ENCODE data around the gene CACNB4.
"Not testable (repeated sequence)": the region's sequence is repeated elsewhere in the genome, so short reads cannot be mapped to it uniquely, and the experiment has no call there.

CACNB4 gene

DNA sequence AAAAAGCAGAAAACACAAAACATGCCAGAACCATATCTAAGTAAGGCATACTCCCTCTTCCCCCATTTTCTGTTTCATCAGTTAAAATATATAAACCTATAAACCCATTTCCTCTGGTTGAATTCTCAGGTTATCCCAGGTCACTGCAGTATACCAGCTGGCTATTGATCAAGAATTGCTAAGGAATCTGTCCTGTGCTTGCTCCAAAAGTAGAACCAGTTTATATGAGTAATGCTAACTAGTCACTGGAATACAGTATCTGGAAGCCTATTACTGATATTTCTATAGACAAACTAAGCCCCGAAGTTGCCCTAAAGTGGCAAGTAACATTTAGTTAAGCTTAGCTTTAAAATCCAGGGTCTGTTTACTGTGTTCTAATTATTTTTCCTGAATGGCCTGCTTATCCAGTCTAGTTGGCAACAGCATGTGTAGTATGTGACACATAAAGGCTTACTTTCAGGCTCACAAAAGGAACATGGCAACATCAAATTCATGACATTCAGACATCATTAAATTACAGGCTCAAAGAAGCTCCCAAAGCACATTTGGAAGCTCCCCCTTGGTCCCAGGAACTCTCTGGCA lies 167.7 kb downstream of the CACNB4 start:
- no peak for DNase-seq

DNA sequence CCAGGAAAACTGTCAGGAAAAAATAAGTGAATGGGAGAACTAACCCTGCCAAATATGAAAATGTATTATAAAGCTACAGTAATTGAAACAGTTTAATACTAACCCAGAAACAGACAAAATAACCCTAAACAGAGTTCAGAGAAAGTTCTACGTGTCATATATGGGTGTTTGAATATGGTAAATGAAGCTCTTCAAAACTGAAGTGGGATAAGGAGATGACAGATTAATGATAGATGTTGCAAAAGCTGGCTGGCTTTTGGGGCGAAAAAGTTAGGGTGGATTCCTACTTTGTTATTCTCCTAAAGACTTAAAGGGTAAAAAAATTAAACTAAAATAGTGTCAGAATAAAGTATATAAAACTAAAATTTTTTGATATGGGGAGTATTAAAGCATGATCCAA lies 168.8 kb downstream of the CACNB4 start:
- DNase-seq, result no peak

DNA sequence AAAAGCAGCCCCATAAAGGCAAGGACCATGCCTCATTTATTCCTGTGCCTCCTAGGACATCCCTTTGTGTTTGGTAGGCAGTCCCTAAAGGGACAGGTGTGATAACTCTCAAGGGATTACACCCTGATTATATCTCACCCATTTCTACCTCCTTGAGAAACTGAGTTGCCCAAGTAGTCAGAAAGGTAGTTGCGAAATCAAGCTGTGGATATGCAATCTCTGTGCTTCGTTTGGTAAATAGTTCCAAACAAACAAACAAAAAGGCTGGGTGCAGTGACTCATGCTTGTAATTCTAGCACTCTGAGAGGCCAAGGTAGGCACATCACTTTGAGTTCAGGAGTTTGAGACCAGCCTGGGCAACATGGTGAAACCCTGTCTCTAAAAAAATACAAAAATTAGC lies 170.5 kb downstream of the CACNB4 start:
- no peak for DNase-seq

DNA sequence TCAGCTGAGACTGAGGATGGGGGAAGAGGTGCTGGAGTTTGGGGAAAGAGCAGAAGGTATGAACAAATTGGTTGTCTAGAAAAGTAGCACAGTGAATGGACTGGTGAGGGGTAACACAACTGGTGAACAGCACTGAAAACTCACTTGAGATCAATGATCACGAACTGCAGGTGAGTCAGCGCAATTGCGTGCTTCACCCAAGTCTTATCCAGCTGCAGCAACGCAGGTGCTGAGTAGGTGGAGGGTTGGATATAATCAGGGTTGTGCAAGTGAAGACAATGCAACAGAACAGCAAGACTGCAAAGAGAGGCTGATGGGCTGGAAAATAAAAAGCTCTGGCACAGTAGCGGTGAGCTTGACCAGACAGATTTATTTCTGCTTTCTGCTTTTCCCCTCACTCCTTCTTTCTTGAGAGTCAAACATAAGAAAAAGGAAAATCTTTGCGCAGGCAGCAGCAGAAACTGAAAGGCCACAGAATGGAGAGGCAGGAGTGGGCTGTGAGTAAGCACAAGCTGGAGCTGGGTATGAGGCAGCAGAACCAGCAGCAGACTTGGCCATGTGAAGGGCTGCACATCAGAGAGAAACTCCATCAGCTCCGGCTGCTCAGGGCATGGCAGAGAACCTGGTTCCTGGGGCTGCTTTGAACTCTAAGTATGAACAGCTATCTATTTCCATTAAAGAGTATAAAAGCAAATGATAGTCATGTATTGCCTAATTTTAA lies 171.2 kb downstream of the CACNB4 start:
- DNase-seq, result no peak

DNA sequence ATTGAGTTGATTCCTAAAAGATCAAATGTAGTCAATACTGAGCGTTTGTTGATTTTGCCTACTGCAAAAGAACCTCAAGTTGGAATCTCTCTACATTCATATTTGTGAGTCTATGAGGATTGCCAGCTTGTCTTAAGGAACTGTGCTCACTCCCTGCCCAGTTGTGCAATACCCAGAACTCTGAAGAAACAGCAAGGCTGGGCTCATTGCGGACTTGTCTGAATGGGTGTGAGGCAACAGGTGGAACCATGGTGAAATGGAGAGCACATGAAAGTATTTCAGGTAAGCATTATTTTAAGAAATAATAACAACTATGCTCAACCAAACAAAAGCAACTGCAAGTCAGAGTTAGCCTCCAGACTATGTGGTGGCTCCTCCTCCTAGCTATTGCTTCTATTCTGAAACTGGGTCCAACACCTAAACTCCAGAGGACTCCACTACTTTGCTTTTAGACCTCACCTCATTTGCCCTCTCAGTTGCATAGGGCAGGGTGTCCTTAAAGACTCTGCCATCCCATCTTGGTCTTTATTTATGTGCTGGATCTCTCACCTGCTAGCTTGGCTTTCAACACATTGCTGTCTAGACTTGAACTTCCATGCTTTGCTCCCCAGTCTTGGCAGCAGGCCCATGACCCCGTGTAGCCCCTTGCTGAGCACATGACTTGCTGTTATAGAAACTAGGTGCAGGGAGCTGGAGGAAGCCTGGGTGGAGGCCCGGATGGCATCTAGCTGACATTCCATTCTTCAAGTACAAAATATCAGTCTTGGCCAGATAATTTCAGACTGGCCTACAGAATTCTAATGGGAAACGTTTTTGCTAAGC lies 175.8 kb downstream of the CACNB4 start:
- no peak for DNase-seq

DNA sequence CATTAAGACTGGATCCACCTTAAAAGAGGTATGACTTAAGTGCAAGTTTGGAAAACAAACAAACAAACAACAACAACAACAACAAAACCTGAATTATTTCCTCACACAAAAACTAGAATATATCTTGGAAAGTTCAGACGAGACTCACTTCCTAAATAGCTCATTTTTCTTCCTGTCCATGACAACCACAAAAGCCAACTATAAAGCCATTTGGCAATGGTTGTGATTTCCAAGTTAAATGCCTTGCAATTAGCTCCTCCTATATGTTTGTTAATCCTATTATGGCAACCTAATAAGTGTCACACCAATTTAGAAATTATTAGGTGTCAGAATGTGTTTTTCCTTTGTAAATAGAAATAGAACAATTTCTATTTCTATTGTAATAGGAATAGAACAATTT lies 179.1 kb downstream of the CACNB4 start:
- no peak for DNase-seq

DNA sequence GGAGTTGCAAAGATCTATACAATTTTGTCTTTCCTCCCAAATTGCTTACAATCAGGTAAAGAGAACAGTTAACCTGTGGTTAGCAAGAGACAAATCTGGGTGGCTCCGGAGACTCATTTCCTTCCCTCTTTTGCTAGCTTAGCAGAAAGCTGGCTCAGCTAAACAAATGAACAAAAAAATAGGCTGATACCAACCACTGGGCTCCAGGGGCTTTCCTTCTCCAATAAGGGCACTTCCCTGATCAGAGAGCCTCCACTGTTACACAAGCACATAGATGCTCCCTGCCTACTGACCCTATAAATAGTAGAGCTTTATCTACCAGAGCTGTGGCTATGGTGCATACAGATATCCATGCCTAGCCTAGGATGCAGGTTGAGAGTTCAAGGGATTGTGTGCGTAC lies 180.5 kb downstream of the CACNB4 start:
- DNase-seq, result no peak

DNA sequence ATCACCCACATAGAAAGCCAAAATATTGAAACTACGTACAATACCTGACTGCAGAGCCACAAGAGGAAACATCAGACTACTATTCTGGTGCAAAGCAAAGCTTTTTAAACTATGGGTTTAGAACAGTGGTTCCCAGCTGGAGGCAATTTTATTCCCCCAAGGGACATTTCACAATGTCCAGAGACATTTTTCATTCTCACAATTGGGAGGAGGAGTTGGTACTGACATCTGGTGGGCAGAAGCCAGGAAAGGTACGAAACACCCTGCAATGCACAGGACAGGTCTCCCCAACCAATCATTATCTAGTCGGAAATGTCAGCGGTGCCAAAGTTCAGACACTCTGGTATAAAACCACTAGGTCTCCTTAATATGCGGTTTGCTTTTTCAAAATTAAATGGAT lies 182.2 kb downstream of the CACNB4 start:
- peak in 1 of 2 experiments; percentile 20 for DNase-seq

DNA sequence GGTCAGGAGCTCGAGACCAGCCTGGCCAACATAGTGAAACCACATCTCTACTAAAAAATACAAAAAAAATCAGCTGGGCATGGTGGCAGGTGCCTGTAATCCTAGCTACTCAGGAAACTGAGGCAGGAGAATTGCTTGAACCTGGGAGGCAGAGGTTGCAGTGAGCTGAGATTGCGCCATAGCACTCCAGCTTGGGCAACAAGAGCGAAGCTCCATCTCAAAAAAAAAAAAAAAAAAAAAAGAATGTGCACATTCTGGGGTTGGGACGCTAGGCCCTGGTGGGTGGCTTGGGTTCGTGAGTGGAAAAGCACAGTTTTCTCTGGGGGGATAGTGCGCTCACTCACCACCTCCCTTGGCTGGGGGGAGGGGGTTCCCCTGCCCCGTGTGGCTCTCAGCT lies 183.2 kb downstream of the CACNB4 start:
- not testable (repeated sequence) for DNase-seq

DNA sequence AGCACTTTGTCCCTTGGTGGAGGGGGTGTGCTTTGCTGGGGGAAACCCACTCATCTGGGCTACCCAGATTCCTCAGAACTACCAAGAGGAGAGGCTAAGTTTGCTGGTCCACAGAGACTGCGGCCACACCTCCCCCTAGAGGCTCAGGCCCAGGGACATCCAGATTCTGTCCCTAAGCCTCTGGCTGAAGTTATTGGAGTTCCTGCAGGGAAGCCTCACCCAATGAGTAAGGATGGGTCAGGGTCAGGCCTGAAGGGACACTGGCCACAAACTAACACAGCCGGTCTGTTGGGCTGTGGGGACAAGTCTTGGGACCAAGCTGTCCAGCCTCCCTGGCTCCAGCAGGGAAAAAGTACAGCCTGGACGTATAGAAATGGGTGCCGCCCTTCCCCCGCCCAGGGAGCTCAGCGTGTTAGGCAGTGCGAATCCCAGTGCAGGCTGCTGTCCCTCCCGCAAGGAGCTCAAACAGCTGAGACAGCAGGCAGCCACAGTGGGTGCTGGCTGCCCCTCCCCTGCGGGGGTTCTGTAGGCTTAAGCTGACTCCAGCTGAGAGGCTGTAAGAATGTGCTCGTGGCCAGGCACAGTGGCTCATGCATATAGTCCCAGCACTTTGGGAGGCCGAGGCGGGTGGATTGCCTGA lies 183.7 kb downstream of the CACNB4 start:
- DNase-seq, result no peak

DNA sequence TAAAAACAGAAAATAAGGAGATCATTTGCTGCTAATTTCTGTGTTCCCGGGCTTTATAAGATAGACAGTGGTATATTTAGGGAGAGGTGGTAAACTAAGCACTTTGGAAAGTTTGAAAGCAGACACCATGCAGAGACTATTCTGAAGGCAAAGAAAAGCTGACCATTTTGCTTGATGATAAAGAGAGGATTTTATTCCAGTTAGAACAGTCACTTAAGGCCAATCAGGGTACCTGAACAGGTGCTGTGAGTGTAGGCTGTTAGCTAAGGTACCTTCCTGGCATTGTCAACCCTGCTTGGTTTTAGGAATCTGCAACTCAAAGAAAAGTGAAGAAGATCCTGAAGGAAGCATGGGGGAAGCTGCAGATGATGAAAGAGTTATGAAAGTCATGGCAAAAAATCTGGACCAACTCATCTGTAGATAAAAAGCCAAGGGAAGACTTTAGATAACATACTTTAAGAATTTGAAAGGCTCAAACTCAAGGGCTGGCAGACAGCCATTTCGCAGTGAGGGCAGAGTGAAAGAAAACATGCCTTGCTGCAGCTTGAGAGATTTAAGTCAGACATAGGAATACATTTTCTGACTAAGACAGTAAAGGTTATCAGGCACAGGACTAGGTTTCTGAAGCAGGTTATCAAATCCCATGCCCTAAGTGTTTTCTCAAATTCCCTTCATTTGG lies 190.5 kb downstream of the CACNB4 start:
- DNase-seq, result no peak

DNA sequence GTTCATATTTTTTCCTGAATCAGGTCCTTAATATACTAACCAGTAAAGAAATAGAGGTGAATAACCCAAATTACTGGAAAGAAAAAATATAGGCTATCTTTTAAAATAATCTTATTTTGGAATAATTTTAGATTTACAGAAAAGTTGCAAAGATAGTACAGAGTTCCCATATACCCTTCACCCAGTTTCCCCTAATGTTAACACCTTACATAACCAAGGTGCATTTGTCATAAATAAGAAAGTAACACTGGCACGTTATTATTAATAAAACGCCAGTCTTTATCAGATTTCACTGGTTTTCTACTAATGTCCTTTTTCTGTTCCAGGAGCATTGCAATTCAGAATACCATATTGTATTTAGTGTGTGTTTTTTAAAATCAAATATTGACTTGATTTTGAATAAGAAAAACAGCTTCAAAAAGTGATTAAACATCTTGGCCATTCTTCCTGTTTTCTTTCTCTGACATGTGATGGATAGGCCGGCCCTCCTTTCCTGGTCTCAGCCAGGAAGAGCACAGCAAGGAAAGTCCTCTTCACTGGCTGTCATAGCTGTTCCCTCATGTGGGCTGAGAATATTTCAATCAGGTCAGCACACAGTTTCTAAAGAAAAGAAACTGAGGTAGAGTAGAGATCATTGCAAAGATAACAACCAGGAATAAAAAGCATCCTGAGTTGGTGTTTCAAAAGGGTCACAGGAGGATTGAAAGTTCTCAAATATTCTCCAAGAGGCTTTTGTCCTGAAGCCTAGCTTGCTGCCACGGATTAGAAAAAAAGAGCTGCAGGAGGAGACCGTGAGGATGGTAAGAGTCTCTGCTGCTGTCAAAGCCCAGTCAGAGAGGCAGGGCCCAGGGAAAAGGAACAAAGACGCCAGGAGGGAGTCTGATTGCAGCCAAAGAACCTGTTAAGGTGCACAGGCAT lies 191.3 kb downstream of the CACNB4 start:
- no peak for DNase-seq

DNA sequence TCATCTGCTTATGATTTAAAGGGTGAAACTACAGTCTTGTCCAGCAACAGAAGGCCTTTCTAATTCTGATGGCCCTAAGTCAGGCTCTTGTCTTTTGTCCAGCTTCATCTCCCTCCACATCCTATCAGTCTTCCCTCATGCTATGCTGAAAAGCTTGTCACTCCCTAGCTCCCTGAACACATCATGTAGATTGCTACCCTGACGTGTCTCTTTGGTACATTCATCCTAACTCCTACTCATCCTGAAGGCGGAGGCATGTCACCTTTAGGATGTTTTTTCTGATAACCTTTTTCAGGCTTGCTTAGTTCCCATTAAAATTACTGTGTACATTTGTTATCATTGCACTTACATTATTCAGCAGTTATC lies 192.2 kb downstream of the CACNB4 start:
- DNase-seq, result no peak

DNA sequence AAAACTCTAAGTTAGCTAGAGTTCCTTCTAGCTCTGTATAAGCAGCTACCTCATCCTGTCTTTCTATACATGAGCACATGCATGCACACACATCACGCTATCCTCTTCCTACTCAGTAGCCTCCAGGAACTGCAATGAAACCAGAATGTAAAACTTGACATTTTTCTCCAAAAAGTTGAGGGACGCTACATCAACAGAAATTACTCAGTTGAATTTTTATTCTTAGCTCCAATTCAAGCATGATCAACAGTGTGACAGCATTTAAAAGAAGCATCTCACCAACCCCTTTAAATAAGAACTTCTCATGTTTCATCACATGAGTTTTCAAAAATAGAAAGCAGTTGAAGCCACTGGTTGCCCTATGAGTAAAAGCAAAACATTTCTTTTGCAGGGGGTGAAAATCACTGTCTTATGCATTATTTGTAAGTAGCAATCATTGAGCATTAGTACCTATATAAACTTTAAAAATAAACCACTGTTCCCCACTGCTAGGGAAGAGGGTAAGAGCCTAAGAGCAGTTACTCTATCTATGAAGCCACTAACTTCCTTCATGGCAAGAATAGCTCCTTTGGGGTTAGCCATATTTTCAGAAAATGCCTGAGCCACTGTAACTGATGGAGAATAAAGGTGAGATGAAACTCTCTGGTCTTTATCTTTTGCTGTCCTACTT lies 192.7 kb downstream of the CACNB4 start:
- no peak for DNase-seq

DNA sequence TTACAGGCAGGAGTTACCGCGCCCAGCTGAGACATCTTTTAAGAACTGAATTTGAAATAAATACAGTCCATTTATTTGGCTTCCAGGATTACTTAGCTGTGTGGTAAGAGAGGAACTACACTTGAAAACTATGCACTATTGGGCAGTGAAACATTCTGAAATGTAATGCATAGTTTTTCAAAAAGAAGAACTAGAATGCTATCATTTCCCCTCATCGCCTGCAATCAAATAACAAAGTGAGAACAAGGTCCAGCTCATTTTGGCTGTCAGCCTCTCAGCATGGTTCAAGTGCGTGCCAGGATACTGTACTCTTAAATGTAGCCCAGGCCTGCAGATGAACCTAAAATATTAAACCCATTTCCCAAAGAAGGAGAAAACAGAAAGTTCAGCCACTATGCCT lies 194.0 kb downstream of the CACNB4 start:
- no peak for DNase-seq

DNA sequence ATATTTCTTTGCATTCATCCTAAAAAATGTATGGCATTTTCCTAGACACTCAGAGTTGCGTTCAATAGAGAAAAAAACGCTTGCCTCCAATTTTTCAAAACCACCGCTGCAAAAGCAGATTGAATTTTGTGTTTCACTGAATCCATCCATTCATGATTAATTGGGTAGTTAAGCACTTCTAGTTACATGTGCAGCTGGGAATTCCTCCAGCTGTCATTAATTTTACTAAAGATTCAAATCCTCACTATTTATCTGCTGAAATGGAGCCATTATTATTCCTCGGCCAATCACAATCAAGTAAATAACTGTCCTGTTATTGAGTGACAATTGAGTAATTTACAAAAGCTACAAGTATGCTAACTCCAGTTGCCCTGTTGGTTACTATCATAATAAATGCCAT lies 194.8 kb downstream of the CACNB4 start:
- DNase-seq, result peak in 1 of 2 experiments; percentile 11

DNA sequence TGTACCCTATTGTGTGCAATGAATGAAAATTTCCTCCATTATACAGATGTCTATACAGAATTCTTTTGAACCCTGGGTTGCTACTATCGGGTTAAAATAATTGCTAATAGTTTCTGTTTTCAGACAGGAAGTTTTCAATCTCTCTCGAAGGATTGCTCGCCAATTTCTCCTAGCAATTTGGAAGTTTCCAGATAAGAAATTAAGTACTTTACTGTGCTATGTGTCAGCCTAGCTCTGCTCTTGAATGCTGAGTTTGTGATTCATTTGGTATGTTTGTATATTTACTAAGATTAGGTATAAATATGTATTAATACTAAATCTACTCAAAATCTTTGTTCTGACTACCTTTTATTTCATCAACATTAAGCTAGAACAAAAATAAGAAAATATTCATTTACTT lies 196.0 kb downstream of the CACNB4 start:
- no peak for DNase-seq

DNA sequence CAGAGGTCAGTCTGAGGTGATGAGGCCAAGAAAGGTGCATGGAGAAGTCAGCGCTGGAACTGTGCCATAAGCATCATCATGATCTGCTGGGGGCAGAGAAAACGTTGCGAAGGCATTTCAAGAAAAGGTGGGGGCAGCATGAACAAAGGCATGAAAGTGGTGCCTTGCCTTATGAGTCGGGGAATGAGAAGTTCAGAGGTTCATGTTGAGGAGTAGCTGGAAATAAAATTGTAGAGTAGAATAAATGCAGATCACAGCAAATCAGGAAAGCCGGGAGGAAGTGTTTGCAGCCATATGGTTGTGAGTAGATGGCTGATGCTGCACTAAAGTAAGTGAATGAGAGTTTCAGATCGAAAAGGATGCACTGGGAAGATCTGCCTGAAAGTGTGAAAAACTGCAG lies 198.5 kb downstream of the CACNB4 start:
- no peak for DNase-seq

DNA sequence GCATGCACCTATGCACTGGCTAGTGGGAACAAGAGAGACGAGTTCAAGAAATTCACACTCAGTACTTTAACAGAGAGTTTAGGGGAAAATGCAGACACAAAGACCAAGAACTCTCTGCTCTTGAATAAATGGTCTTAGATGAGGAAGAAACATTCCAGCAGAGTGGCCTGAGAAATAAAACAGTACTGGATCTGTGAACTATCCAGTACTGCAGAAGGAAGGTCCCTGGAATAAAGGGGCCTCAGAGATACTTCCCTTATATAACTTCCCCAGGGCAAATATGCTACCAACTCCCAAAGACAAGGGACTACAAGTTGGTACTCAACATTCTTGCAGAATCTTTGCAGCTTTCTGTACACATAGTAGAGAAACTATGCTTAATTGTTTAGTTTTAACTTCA lies 199.7 kb downstream of the CACNB4 start:
- DNase-seq, result no peak

DNA sequence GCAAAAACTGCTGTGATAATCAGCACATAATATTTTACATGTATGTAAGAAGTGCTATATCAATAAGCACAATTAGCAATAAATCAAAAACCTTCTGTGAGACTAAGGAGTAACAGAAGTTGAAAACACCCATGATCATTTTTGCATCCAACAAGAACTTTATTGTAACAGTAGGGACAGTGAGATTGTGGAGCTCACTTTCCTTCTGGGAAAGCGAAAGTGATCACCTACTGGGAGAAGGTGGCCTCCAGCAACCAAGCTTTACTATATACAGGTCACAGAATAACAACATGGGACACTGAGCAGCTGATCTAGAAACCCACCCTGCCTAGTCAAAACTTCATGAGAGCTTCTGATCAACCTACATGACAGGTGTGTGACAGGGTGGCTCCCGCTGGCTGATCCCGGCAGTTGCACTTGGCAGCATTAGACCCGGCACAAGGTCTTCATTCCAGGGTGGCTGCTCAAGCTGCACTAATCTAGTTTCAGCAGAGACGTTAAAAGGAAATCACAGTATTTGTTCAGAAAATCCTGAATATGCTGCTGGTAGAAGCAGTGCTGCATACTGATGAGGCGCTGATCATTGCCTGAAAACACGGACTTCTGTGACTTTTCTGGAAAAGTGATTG lies 207.2 kb downstream of the CACNB4 start:
- peak in 1 of 2 experiments; percentile 4 for DNase-seq

DNA sequence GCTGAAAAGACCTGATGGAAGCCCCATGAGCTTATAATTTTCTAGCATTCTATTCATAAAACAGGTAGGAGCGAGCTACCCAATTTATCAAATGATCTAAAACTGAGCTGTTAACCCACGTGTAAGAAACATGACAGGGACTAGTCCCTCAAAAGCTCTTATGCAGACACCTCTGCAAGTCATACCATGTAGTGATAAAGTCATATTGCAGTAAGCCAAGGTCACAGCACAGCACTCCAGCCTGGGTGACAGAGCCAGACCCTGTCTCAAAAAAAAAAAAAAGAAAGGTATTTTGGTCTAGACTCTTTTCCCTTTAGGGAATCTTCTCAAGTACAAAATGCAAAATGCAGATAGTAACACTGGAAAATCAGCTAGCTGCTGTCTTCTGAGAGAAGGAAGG lies 211.7 kb downstream of the CACNB4 start:
- DNase-seq, result no peak

Measured in NCI-H524 (cell line).